Measurements from ENCODE around the gene AOAH.

Gene AOAH

GRCh38 chr7:36749282-36749960 is 25.1 kb upstream of the AOAH start:
- no peaks in the 10 kb centered on the region for H3K27me3 ChIP-seq (ENCODE audit: insufficient read depth, low read length, poor library complexity)
- H3K9me3 ChIP-seq (ENCODE audit: insufficient read depth, low read length, severe bottlenecking): no peaks in the 10 kb centered on the region
- H3K36me3 ChIP-seq (ENCODE audit: insufficient read depth, low read length): no peaks in the 10 kb centered on the region
- H3K4me2 ChIP-seq (ENCODE audit: insufficient read depth, low read length): no peak overlapping the region
- H3K9ac ChIP-seq (ENCODE audit: low read depth, low read length): no peak overlapping the region
- no peak overlapping the region for H2AFZ ChIP-seq (ENCODE audit: low read depth, low read length)
- DNase-seq (no peak), ATAC-seq (ENCODE audit: insufficient read depth, low read depth) (no peak)
- H3K79me2 ChIP-seq (ENCODE audit: insufficient read depth, low read length): no peaks in the 10 kb centered on the region
- no peak overlapping the region for H3K27ac ChIP-seq (ENCODE audit: low read length)
- no peak for TF ChIP-seq CTCF (IDR thresholded peaks at IDR 0.05; ENCODE audit: borderline replicate concordance, extremely low read depth, low read length, poor library complexity, severe bottlenecking)
- TF ChIP-seq EZH2 (IDR thresholded peaks at IDR 0.05; ENCODE audit: borderline replicate concordance, low read depth, low read length, severe bottlenecking): no peak
- no peak overlapping the region for H3K4me3 ChIP-seq (ENCODE audit: low read depth in 1 of 2, low read length in 2 of 2)
- H4K20me1 ChIP-seq (ENCODE audit: insufficient read depth, low read length): no peaks in the 10 kb centered on the region
- no peaks in the 10 kb centered on the region for H3K4me1 ChIP-seq (ENCODE audit: insufficient read depth, low read length)

GRCh38 chr7:36748017-36748487 is 23.8 kb upstream of the AOAH start:
- no peak overlapping the region for H3K9ac ChIP-seq (ENCODE audit: low read depth, low read length)
- H3K4me3 ChIP-seq (ENCODE audit: low read depth in 1 of 2, low read length in 2 of 2): no peak overlapping the region
- no peaks in the 10 kb centered on the region for H3K4me1 ChIP-seq (ENCODE audit: insufficient read depth, low read length)
- H3K79me2 ChIP-seq (ENCODE audit: insufficient read depth, low read length): no peaks in the 10 kb centered on the region
- H3K27ac ChIP-seq (ENCODE audit: low read length): no peak overlapping the region
- H3K4me2 ChIP-seq (ENCODE audit: insufficient read depth, low read length): no peak overlapping the region
- no peaks in the 10 kb centered on the region for H3K9me3 ChIP-seq (ENCODE audit: insufficient read depth, low read length, severe bottlenecking)
- DNase-seq: no peak
- no peaks in the 10 kb centered on the region for H3K36me3 ChIP-seq (ENCODE audit: insufficient read depth, low read length)
- H4K20me1 ChIP-seq (ENCODE audit: insufficient read depth, low read length): no peaks in the 10 kb centered on the region
- ATAC-seq (ENCODE audit: insufficient read depth, low read depth): peak; percentile 57
- no peak for TF ChIP-seq EZH2 (IDR thresholded peaks at IDR 0.05; ENCODE audit: borderline replicate concordance, low read depth, low read length, severe bottlenecking)
- TF ChIP-seq CTCF (IDR thresholded peaks at IDR 0.05; ENCODE audit: borderline replicate concordance, extremely low read depth, low read length, poor library complexity, severe bottlenecking): no peak
- no peak overlapping the region for H2AFZ ChIP-seq (ENCODE audit: low read depth, low read length)
- no peaks in the 10 kb centered on the region for H3K27me3 ChIP-seq (ENCODE audit: insufficient read depth, low read length, poor library complexity)

- no peak overlapping the region for H3K4me3 ChIP-seq (ENCODE audit: low read depth in 1 of 2, low read length in 2 of 2)
- DNase-seq (no peak), ATAC-seq (ENCODE audit: insufficient read depth, low read depth) (no peak)
- no peak overlapping the region for H3K4me2 ChIP-seq (ENCODE audit: insufficient read depth, low read length)
- H3K4me1 ChIP-seq (ENCODE audit: insufficient read depth, low read length): no peaks in the 10 kb centered on the region
- no peaks in the 10 kb centered on the region for H4K20me1 ChIP-seq (ENCODE audit: insufficient read depth, low read length)
- H3K36me3 ChIP-seq (ENCODE audit: insufficient read depth, low read length): no peaks in the 10 kb centered on the region
- no peaks in the 10 kb centered on the region for H3K27me3 ChIP-seq (ENCODE audit: insufficient read depth, low read length, poor library complexity)
- no peak overlapping the region for H3K27ac ChIP-seq (ENCODE audit: low read length)
- no peak overlapping the region for H2AFZ ChIP-seq (ENCODE audit: low read depth, low read length)
- no peak overlapping the region for H3K9ac ChIP-seq (ENCODE audit: low read depth, low read length)
- no peaks in the 10 kb centered on the region for H3K79me2 ChIP-seq (ENCODE audit: insufficient read depth, low read length)
- no peaks in the 10 kb centered on the region for H3K9me3 ChIP-seq (ENCODE audit: insufficient read depth, low read length, severe bottlenecking)
- no peak for TF ChIP-seq EZH2 (IDR thresholded peaks at IDR 0.05; ENCODE audit: borderline replicate concordance, low read depth, low read length, severe bottlenecking)
- no peak for TF ChIP-seq CTCF (IDR thresholded peaks at IDR 0.05; ENCODE audit: borderline replicate concordance, extremely low read depth, low read length, poor library complexity, severe bottlenecking)
Measured at GRCh38 chr7:36747280-36748016, 23.2 kb upstream of the AOAH start.

Data from DND-41 (cell line).